Astrocyte of the spinal cord (primary cell): Measurements from ENCODE around the gene TENM3.
"Not testable (repeated sequence)": the region's sequence is repeated elsewhere in the genome, so short reads cannot be mapped to it uniquely, and the experiment has no call there.

ENCODE experiments used
- DNase-seq: peaks from one replicate; pipeline ENCODE4 v3.0.0; 2011; ENCODE audit warnings: low read depth, low spot score
- H3K4me3 ChIP-seq: 2 replicates; pipeline ENCODE4 v1.5.1; 2011; ENCODE audit warnings: low read depth, mild to moderate bottlenecking, low read length, moderate library complexity
- CTCF ChIP-seq: IDR thresholded peaks from 2 replicates; pipeline ENCODE4 v1.5.1; 2012; ENCODE audit warnings: low read depth, mild to moderate bottlenecking, low read length, inconsistent platforms
- in situ Hi-C: cut with HindIII; loops from 2 replicates; pipeline ENCODE4 v1.10.0; 2017; ENCODE audit warnings: low sequenced_read_pairs

The TENM3 gene

GRCh38 chr4:182382941-182383340 lies 139.7 kb downstream of the TENM3 start:
- in situ Hi-C loops, result no loop called here
- DNase-seq, result no peak
- no peak for TF ChIP-seq CTCF
- H3K4me3 ChIP-seq, result no peak overlapping the region

- in situ Hi-C loops, result no loop called here
- peak; percentile 45 for DNase-seq
- no peak for TF ChIP-seq CTCF
Observed at GRCh38 chr4:182384631-182385091, 141.5 kb downstream of the TENM3 start.

GRCh38 chr4:182385897-182386296 lies 142.7 kb downstream of the TENM3 start:
- TF ChIP-seq CTCF, result no peak
- H3K4me3 ChIP-seq, result no peak overlapping the region
- in situ Hi-C loops, result no loop called here

More at GRCh38 chr4:182384631-182385091, 141.5 kb downstream of the TENM3 start:
- no peak overlapping the region for H3K4me3 ChIP-seq

GRCh38 chr4:182386576-182386975 lies 143.4 kb downstream of the TENM3 start:
- H3K4me3 ChIP-seq, DNase-seq, in situ Hi-C loops: not testable (repeated sequence)

More at GRCh38 chr4:182385897-182386296, 142.7 kb downstream of the TENM3 start:
- DNase-seq, result no peak

- no peak for DNase-seq
- no peak overlapping the region for H3K4me3 ChIP-seq
- in situ Hi-C loops, result no loop called here
- TF ChIP-seq CTCF, result no peak
Observed at GRCh38 chr4:182391111-182391684, 148.0 kb downstream of the TENM3 start.

- no peak for TF ChIP-seq CTCF
- DNase-seq, result no peak
- in situ Hi-C loops, result no loop called here
- H3K4me3 ChIP-seq, result no peak overlapping the region
Observed at GRCh38 chr4:182394181-182394580, 151.0 kb downstream of the TENM3 start.

- in situ Hi-C loops, result no loop called here
- no peak for TF ChIP-seq CTCF
- DNase-seq, result no peak
Observed at GRCh38 chr4:182400081-182400480, 156.9 kb downstream of the TENM3 start.

More at GRCh38 chr4:182400081-182400480, 156.9 kb downstream of the TENM3 start:
- no peak overlapping the region for H3K4me3 ChIP-seq
